ENCODE data around the gene GZMA. TPM values are rescaled to one million over a fixed set of nuclear protein-coding genes. Genes with fewer than 3 reads are reported as not detected.

GZMA gene
- total RNA-seq, 1 experiment from 2014 or later = not detected

- H3K4me1 ChIP-seq (ENCODE audit: insufficient read depth, low read length) = no peaks in the 10 kb centered on the region
- peaks cover 5% of the 10 kb centered on the region in 2 experiments; a peak in 2 of 5 replicates for H3K9me3 Mint-ChIP-seq
- WGBS (ENCODE audit: extremely low coverage, insufficient read length, low lambda C conversion rate) = no CpG with 5 or more reads among the region's 5 CpGs
- H3K79me2 ChIP-seq (ENCODE audit: insufficient read depth, low read length) = no peaks in the 10 kb centered on the region
- H3K9ac ChIP-seq (ENCODE audit: extremely low read depth, insufficient read length, low read length) = no peak overlapping the region
- H3K27me3 ChIP-seq (ENCODE audit: insufficient read depth, low read length) = no peaks in the 10 kb centered on the region
- no peak overlapping the region for H3K4ac ChIP-seq (ENCODE audit: low read depth, low read length)
- peaks cover 2% of the 10 kb centered on the region; the same call in 1 of the 2 replicates for H3K27me3 Mint-ChIP-seq (ENCODE audit: low read depth)
- no peak overlapping the region for H4K8ac ChIP-seq (replicated peaks; ENCODE audit: insufficient read length, low read depth, low read length)
- H2BK120ac ChIP-seq (ENCODE audit: low read depth, low read length, poor library complexity, severe bottlenecking) = no peak overlapping the region
- H3K4me2 ChIP-seq (ENCODE audit: insufficient read depth, insufficient read length, low read length) = no peak overlapping the region
- H4K91ac ChIP-seq (ENCODE audit: insufficient read length, low read depth, low read length) = no peak overlapping the region
- no peaks in the 10 kb centered on the region for H3K9me3 ChIP-seq (ENCODE audit: control insufficient read depth, low read depth, low read length)
- no peak overlapping the region for H3K4me3 Mint-ChIP-seq
- DNase-seq = no peak
- no peak overlapping the region for H3T11ph ChIP-seq (ENCODE audit: low read length)
- no peak overlapping the region for H3K18ac ChIP-seq (ENCODE audit: insufficient read length, low read depth, low read length)
- H2AFZ ChIP-seq (ENCODE audit: low read length) = no peak overlapping the region
- no peak overlapping the region for H2BK12ac ChIP-seq (ENCODE audit: insufficient read length, low read depth, low read length)
- no peak for TF ChIP-seq CTCF (conservative IDR thresholded peaks at IDR 0.05)
- H3K14ac ChIP-seq (ENCODE audit: insufficient read depth, low read length) = no peak overlapping the region
- peaks cover 4 to 8% of the 10 kb centered on the region in 2 experiments for H3K4me1 Mint-ChIP-seq
- H2BK5ac ChIP-seq (ENCODE audit: insufficient read length, low read length) = no peak overlapping the region
- H3K27ac Mint-ChIP-seq = no peak overlapping the region
- H2AK5ac ChIP-seq (ENCODE audit: insufficient read length, low read length) = no peak overlapping the region
- no peaks in the 10 kb centered on the region for H3K23me2 ChIP-seq (ENCODE audit: insufficient read length, low read depth, low read length, poor library complexity, severe bottlenecking)
- H4K5ac ChIP-seq (ENCODE audit: insufficient read length, low read depth, low read length) = no peak overlapping the region
- H3K23ac ChIP-seq (ENCODE audit: insufficient read length, low read depth, low read length) = no peak overlapping the region
- H4K20me1 ChIP-seq (ENCODE audit: control insufficient read depth, insufficient read depth, insufficient read length) = no peaks in the 10 kb centered on the region
- no peaks in the 10 kb centered on the region for H3K79me1 ChIP-seq (ENCODE audit: insufficient read depth, low read depth, low read length, poor library complexity, severe bottlenecking)
- no peak overlapping the region for H2BK20ac ChIP-seq (ENCODE audit: low read depth, low read length, poor library complexity, severe bottlenecking)
- no peak overlapping the region for H3K56ac ChIP-seq (ENCODE audit: insufficient read length, low read depth, low read length)
- H2BK15ac ChIP-seq (ENCODE audit: low read depth, low read length) = no peak overlapping the region
- no peaks in the 10 kb centered on the region for H3K36me3 Mint-ChIP-seq (ENCODE audit: insufficient read depth in 1 of 3, low read depth in 3 of 3)
- H3K27ac ChIP-seq (ENCODE audit: insufficient read length, low read depth, low read length) = no peak overlapping the region
These were observed 730 bp upstream of the GZMA start for GRCh38 chr5:55101556-55102276.
